Fibroblast of lung (primary cell): ENCODE data around the gene NCOR2. TPM values are rescaled to one million over a fixed set of nuclear protein-coding genes. Genes with fewer than 3 reads are reported as not detected.

Experiments used
- DNase-seq, 2 donors: peaks; one replicate each; pipeline versions ENCODE4 v3.0.0 to v3.0.0-alpha.2; 2010; ENCODE audit warnings: low read depth in 2 of 2
- H2AFZ ChIP-seq: 2 replicates; pipeline ENCODE4 v1.5.1; 2012; ENCODE audit warnings: low read length, control low read depth, inconsistent platforms
- H3K27ac ChIP-seq: 2 replicates; pipeline ENCODE4 v1.5.1; 2011; ENCODE audit warnings: low read length, control low read depth; ENCODE audit not compliant: insufficient read depth
- H3K27me3 ChIP-seq: 2 replicates; pipeline ENCODE4 v1.5.1; 2011; ENCODE audit warnings: mild to moderate bottlenecking, low read length; ENCODE audit not compliant: control insufficient read depth, insufficient read depth
- H3K36me3 ChIP-seq: 2 replicates; pipeline ENCODE4 v1.5.1; 2011; ENCODE audit warnings: low read length; ENCODE audit not compliant: control insufficient read depth, insufficient read depth
- H3K4me1 ChIP-seq: 2 replicates; pipeline ENCODE4 v1.5.1; 2011; ENCODE audit warnings: low read length; ENCODE audit not compliant: control insufficient read depth, insufficient read depth; ENCODE audit errors: extremely low read depth
- H3K4me2 ChIP-seq: 2 replicates; pipeline ENCODE4 v1.5.1; 2011; ENCODE audit warnings: low read length, control low read depth; ENCODE audit not compliant: insufficient read depth; ENCODE audit errors: extremely low read depth
- H3K4me3 ChIP-seq, 4 experiments: fragments of 200-600 bp in 1 of 4; sonication (generic) in 1 of 4; replicated peaks in 1 of 4; 2 replicates each; pipeline ENCODE4 v1.5.1; 2011 to 2016; ENCODE audit warnings: low read length in 4 of 4, low read depth in 3 of 4, mild to moderate bottlenecking in 3 of 4, control low read depth in 2 of 4, inconsistent platforms in 1 of 4, mixed read lengths in 1 of 4; ENCODE audit not compliant: insufficient read depth in 1 of 4; ENCODE audit errors: control extremely low read depth in 1 of 4
- H3K79me2 ChIP-seq: 2 replicates; pipeline ENCODE4 v1.5.1; 2012; ENCODE audit warnings: mild to moderate bottlenecking, low read length, inconsistent platforms; ENCODE audit not compliant: control insufficient read depth, insufficient read depth
- H3K9ac ChIP-seq: 2 replicates; pipeline ENCODE4 v1.5.1; 2011; ENCODE audit warnings: mild to moderate bottlenecking, low read length, control low read depth; ENCODE audit not compliant: insufficient read depth
- H3K9me3 ChIP-seq: 2 replicates; pipeline ENCODE4 v1.5.1; 2012; ENCODE audit warnings: low read depth, low read length; ENCODE audit not compliant: control insufficient read depth, insufficient read depth
- H4K20me1 ChIP-seq: 2 replicates; pipeline ENCODE4 v1.5.1; 2011; ENCODE audit warnings: low read length; ENCODE audit not compliant: control insufficient read depth, insufficient read depth; ENCODE audit errors: extremely low read depth
- CTCF ChIP-seq, 2 donors: IDR thresholded peaks in 1 of 2; conservative IDR thresholded peaks in 1 of 2; 1 replicate in 1 of 2; 2 replicates in 1 of 2; pipeline ENCODE4 v1.5.1; 2011 to 2012; ENCODE audit warnings: low read length in 2 of 2, control low read depth in 1 of 2, inconsistent platforms in 1 of 2, low read depth in 1 of 2, mild to moderate bottlenecking in 1 of 2
- EZH2 ChIP-seq: IDR thresholded peaks from 2 replicates; pipeline ENCODE4 v1.5.1; 2012; ENCODE audit warnings: low read length, control low read depth, mild to moderate bottlenecking; ENCODE audit errors: missing control alignments
- polyA plus RNA-seq, 2 donors: library from polyadenylated mRNA; depleted of rRNA in 1 of 2; stranded (reverse) in 1 of 2; unstranded in 1 of 2; fragments of >200 nt; gene quantifications; 2 replicates each; pipeline ENCODE4 v1.2.1, GENCODE V29; 2011 to 2012; ENCODE audit warnings: missing spikeins in 1 of 2
- total RNA-seq: library from RNA; depleted of rRNA; stranded (reverse); fragments of >200 nt; gene quantifications from 2 replicates; pipeline ENCODE4 v1.2.1, GENCODE V29; 2014

NCOR2 gene
- total and polyA plus RNA-seq, 2 donors (not counting 1 experiment from before 2014, with no cell fraction given), result 6.1 to 17.2 TPM

DNA sequence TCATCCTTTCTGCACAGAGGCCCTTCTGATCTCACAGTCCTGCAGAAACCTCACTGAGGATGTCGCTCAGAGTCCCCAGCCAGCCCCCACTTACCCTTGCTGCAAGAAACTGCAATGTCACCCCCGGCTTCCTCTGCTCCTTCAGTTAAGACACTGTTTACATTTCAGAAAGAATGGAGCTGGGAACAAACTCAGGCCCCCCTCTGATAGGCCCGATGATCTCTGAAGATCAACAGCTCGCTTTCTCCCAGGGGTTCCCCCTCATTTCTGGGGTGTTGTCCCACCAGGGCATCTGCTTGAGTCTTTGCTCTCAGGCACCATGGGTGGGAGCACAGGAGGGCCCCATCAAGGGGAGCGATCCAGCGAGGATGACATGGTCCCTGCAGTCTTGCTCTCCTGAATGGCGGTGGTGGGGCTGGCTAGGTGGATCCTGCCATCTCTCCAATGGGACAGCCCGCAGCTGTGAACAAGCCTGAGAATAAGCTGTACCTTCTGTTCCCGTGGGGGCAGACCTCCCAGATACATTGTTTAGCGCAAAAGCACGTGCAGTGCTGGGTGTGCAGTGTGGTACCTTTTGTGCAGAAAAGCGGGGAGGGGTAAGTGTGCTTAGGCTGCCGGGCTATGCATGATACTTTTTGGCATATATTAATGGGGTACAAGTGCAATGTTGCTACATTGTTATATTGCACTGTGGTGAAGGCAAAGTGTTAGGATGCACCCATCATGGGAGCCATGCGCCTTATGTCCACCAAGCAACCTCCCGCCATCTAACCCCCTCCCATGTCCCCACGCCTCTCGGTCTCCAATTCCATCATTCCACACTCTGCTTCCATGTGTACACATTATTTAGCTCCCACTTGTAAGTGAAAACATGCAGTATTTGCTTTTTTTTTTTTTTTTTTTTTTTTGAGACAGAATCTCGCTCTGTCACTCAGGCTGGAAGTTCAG, 6.7 kb upstream of the NCOR2 start:
- TF ChIP-seq EZH2 (no peak), CTCF (conservative IDR thresholded peaks at IDR 0.05 in 1 of 2, IDR thresholded peaks at IDR 0.05 in 1 of 2; ENCODE audit: low read depth in 1 of 2, low read length in 2 of 2) (no peak)
- Histone ChIP-seq H4K20me1 (no peaks in the 10 kb centered on the region), H3K4me2 (no peak overlapping the region), H2AFZ (no peak overlapping the region), H3K27me3 (no peaks in the 10 kb centered on the region), H3K27ac (no peak overlapping the region), H3K9ac (no peak overlapping the region), H3K4me3 (no peak overlapping the region), H3K4me1 (peaks cover under 1% of the 10 kb centered on the region), H3K36me3 (no peaks in the 10 kb centered on the region), H3K9me3 (no peaks in the 10 kb centered on the region), H3K79me2 (no peaks in the 10 kb centered on the region)
- DNase-seq, result no peak

DNA sequence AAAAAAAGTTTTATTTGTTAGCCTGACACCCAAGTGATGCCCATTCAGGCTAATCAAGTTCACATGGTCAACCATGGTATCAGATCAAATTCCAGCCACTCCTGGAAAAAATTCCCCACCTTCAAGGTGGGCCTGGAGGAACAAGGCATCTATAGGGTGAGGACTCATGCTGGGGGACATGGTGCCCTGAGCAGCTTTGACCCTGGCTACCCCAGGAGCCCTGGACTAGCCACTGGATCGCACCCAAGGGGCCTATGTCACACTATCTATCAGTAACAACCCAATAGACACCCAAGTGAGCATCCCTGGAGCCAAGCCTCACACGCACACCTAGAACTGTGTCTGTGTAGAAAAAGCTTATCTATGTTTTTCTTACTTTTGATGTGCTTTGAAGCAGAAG, 4.1 kb upstream of the NCOR2 start:
- Histone ChIP-seq H3K27ac (no peak overlapping the region), H3K4me3 (no peak overlapping the region), H3K9me3 (no peaks in the 10 kb centered on the region), H3K36me3 (no peaks in the 10 kb centered on the region), H3K27me3 (no peaks in the 10 kb centered on the region), H3K4me2 (no peak overlapping the region), H3K9ac (no peak overlapping the region), H3K79me2 (peaks cover 2% of the 10 kb centered on the region), H3K4me1 (peaks cover 11% of the 10 kb centered on the region), H2AFZ (no peak overlapping the region), H4K20me1 (no peaks in the 10 kb centered on the region)
- DNase-seq, result no peak
- TF ChIP-seq EZH2 (no peak), CTCF (conservative IDR thresholded peaks at IDR 0.05 in 1 of 2, IDR thresholded peaks at IDR 0.05 in 1 of 2; ENCODE audit: low read depth in 1 of 2, low read length in 2 of 2) (no peak)

DNA sequence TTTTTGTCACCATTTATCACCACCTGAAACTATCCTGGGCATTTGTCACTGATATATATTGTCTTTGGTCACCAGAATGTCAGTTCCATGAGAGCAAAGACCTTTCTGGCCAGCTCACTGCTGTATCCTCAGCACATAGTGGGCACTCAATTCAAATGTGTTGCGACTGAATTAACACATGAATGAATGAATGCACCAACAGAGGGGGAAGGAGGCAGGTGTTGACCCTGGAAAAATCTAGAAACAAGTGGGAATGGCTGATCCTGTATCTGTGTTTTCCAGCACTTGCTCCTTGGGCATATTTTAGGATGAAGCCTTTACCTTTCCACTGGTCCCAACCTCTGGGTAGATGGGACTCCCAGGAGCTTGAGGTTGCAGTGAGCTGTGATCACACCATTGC, 3.4 kb upstream of the NCOR2 start:
- H4K20me1 ChIP-seq, result no peaks in the 10 kb centered on the region
- H3K4me1 ChIP-seq, result peaks cover 11% of the 10 kb centered on the region
- no peak overlapping the region for H3K4me3 ChIP-seq
- no peak for DNase-seq
- no peaks in the 10 kb centered on the region for H3K27me3 ChIP-seq
- H2AFZ ChIP-seq, result no peak overlapping the region
- TF ChIP-seq CTCF (conservative IDR thresholded peaks at IDR 0.05 in 1 of 2, IDR thresholded peaks at IDR 0.05 in 1 of 2; ENCODE audit: low read depth in 1 of 2, low read length in 2 of 2) (no peak), EZH2 (no peak)
- H3K4me2 ChIP-seq, result no peak overlapping the region
- no peak overlapping the region for H3K9ac ChIP-seq
- no peak overlapping the region for H3K27ac ChIP-seq
- no peaks in the 10 kb centered on the region for H3K9me3 ChIP-seq
- no peaks in the 10 kb centered on the region for H3K36me3 ChIP-seq
- H3K79me2 ChIP-seq, result peaks cover 10% of the 10 kb centered on the region
